Mesenchymal stem cell (in vitro differentiated cells and primary cell): ENCODE results near the gene ATPAF1.
"Not testable (repeated sequence)": the region's sequence is repeated elsewhere in the genome, so short reads cannot be mapped to it uniquely, and the experiment has no call there.

Source experiments
- DNase-seq: peaks from one replicate; pipeline ENCODE4 v3.0.0-alpha.2; 2013
- H2AFZ ChIP-seq: one replicate; pipeline ENCODE4 v1.6.1; 2013; ENCODE audit warnings: low read depth, mild to moderate bottlenecking, control low read depth, inconsistent platforms, low read length, moderate library complexity
- H2AK5ac ChIP-seq: 2 replicates; pipeline ENCODE4 v1.6.1; 2013; ENCODE audit warnings: low read length, moderate library complexity, mild to moderate bottlenecking, inconsistent platforms; ENCODE audit not compliant: severe bottlenecking
- H2BK120ac ChIP-seq: one replicate; pipeline ENCODE4 v1.6.1; 2013; ENCODE audit warnings: low read depth, mild to moderate bottlenecking, inconsistent platforms, low read length, moderate library complexity
- H2BK12ac ChIP-seq, 2 experiments: one replicate each; pipeline ENCODE4 v1.6.1; 2013; ENCODE audit warnings: inconsistent platforms in 2 of 2, low read length in 2 of 2, mild to moderate bottlenecking in 2 of 2, moderate library complexity in 2 of 2, control low read depth in 1 of 2
- H2BK15ac ChIP-seq: one replicate; pipeline ENCODE4 v1.6.1; 2013; ENCODE audit warnings: mild to moderate bottlenecking, low read depth, inconsistent platforms; ENCODE audit not compliant: poor library complexity, severe bottlenecking
- H2BK5ac ChIP-seq: 2 replicates; pipeline ENCODE4 v1.6.1; 2013; ENCODE audit warnings: low read depth, mild to moderate bottlenecking, low read length, control low read depth, inconsistent platforms; ENCODE audit not compliant: poor library complexity, severe bottlenecking
- H3K14ac ChIP-seq, 2 experiments: one replicate each; pipeline ENCODE4 v1.6.1; 2013; ENCODE audit warnings: inconsistent platforms in 2 of 2, low read length in 2 of 2, control low read depth in 1 of 2, mild to moderate bottlenecking in 1 of 2, moderate library complexity in 1 of 2
- H3K18ac ChIP-seq, 2 experiments: one replicate each; pipeline ENCODE4 v1.6.1; 2013; ENCODE audit warnings: inconsistent platforms in 2 of 2, low read length in 2 of 2, control low read depth in 1 of 2, low read depth in 1 of 2, mild to moderate bottlenecking in 1 of 2
- H3K23ac ChIP-seq, 2 experiments: one replicate each; pipeline ENCODE4 v1.6.1; 2013; ENCODE audit warnings: inconsistent platforms in 2 of 2, low read length in 2 of 2, mild to moderate bottlenecking in 2 of 2, moderate library complexity in 2 of 2, control low read depth in 1 of 2
- H3K27ac ChIP-seq: 2 replicates; pipeline ENCODE4 v1.5.1; 2013; ENCODE audit warnings: mild to moderate bottlenecking, moderate library complexity, low read length, control low read depth, inconsistent platforms; ENCODE audit not compliant: poor library complexity, severe bottlenecking
- H3K27me3 ChIP-seq, 2 experiments: 2 replicates each; pipeline versions ENCODE4 v1.6.1 to v1.7.0; 2013; ENCODE audit warnings: low read length in 2 of 2, mild to moderate bottlenecking in 2 of 2, moderate library complexity in 2 of 2, control low read depth in 1 of 2, inconsistent platforms in 1 of 2; ENCODE audit not compliant: control insufficient read depth in 1 of 2, insufficient read depth in 1 of 2
- H3K36me3 ChIP-seq, 2 experiments: 2 replicates each; pipeline versions ENCODE4 v1.6.1 to v1.7.0; 2013; ENCODE audit warnings: low read length in 2 of 2, control low read depth in 1 of 2, inconsistent platforms in 1 of 2, low read depth in 1 of 2, mild to moderate bottlenecking in 1 of 2; ENCODE audit not compliant: insufficient read depth in 2 of 2, control insufficient read depth in 1 of 2
- H3K4ac ChIP-seq, 2 experiments: one replicate each; pipeline ENCODE4 v1.6.1; 2013; ENCODE audit warnings: inconsistent platforms in 2 of 2, low read length in 2 of 2, mild to moderate bottlenecking in 2 of 2, moderate library complexity in 2 of 2, control low read depth in 1 of 2, low read depth in 1 of 2
- H3K4me1 ChIP-seq: 2 replicates; pipeline ENCODE4 v1.6.1; 2013; ENCODE audit warnings: low read depth, low read length, control low read depth; ENCODE audit not compliant: control insufficient read depth, insufficient read depth
- H3K4me2 ChIP-seq: 2 replicates; pipeline ENCODE4 v1.6.1; 2013; ENCODE audit warnings: low read length, mild to moderate bottlenecking, inconsistent platforms; ENCODE audit not compliant: poor library complexity, severe bottlenecking
- H3K4me3 ChIP-seq, 2 experiments: 2 replicates each; pipeline versions ENCODE4 v1.5.1 to v1.7.0; 2013; ENCODE audit warnings: low read length in 2 of 2, mild to moderate bottlenecking in 2 of 2, control low read depth in 1 of 2, low read depth in 1 of 2; ENCODE audit not compliant: insufficient read depth in 1 of 2
- H3K79me1 ChIP-seq: replicated peaks from 2 replicates; pipeline ENCODE4 v1.6.1; 2013; ENCODE audit warnings: mild to moderate bottlenecking, control low read depth, low read length, inconsistent platforms; ENCODE audit not compliant: poor library complexity, severe bottlenecking
- H3K9ac ChIP-seq: 2 replicates; pipeline ENCODE4 v1.7.0; 2013; ENCODE audit warnings: mild to moderate bottlenecking, low read length, moderate library complexity
- H3K9me3 ChIP-seq: 2 replicates; pipeline ENCODE4 v1.7.0; 2013; ENCODE audit warnings: mild to moderate bottlenecking, low read length; ENCODE audit not compliant: control insufficient read depth
- H4K8ac ChIP-seq: one replicate; pipeline ENCODE4 v1.6.1; 2013; ENCODE audit warnings: inconsistent platforms, mild to moderate bottlenecking, low read length, moderate library complexity
- H4K91ac ChIP-seq: one replicate; pipeline ENCODE4 v1.6.1; 2013; ENCODE audit warnings: mild to moderate bottlenecking, low read length, inconsistent platforms
- whole genome bisulfite sequencing: methylation state at CpG from one replicate; pipeline ENCODE4 v1.1.7; 2013; ENCODE audit warnings: mixed read lengths; 5-methylcytosine and 5-hydroxymethylcytosine counted together

The ATPAF1 gene

GRCh38 chr1:46657775-46658174 is 10.4 kb downstream of the ATPAF1 start:
- WGBS = no CpG with 5 or more reads among the region's 1 CpG
- H3K18ac ChIP-seq = no peak overlapping the region
- no peak overlapping the region for H3K4me3 ChIP-seq
- no peak overlapping the region for H2AK5ac ChIP-seq
- no peak overlapping the region for H2BK120ac ChIP-seq
- peaks cover 2% of the 10 kb centered on the region for H3K79me1 ChIP-seq
- no peak overlapping the region for H3K14ac ChIP-seq
- H2BK5ac ChIP-seq = no peak overlapping the region
- H2BK12ac ChIP-seq = no peak overlapping the region
- no peak overlapping the region for H2BK15ac ChIP-seq
- H3K4me1 ChIP-seq = no peaks in the 10 kb centered on the region
- H2AFZ ChIP-seq = no peak overlapping the region
- no peak overlapping the region for H3K23ac ChIP-seq
- no peak overlapping the region for H3K4ac ChIP-seq
- H3K36me3 ChIP-seq = peaks cover 0 to 47% of the 10 kb centered on the region in 2 experiments
- no peak overlapping the region for H3K4me2 ChIP-seq
- H3K9me3 ChIP-seq = no peaks in the 10 kb centered on the region
- no peak for DNase-seq
- no peaks in the 10 kb centered on the region for H3K27me3 ChIP-seq
- no peak overlapping the region for H4K8ac ChIP-seq
- no peak overlapping the region for H3K9ac ChIP-seq
- H3K27ac ChIP-seq = no peak overlapping the region
- H4K91ac ChIP-seq = no peak overlapping the region

- Histone ChIP-seq H3K9ac (no peak overlapping the region), H3K18ac (no peak overlapping the region), H3K27ac (no peak overlapping the region), H2BK120ac (no peak overlapping the region), H4K91ac (no peak overlapping the region), H3K27me3 (no peaks in the 10 kb centered on the region), H2AFZ (no peak overlapping the region), H3K4ac (no peak overlapping the region), H3K14ac (no peak overlapping the region), H4K8ac (no peak overlapping the region), H3K23ac (no peak overlapping the region), H2BK12ac (no peak overlapping the region), H2AK5ac (no peak overlapping the region), H2BK5ac (no peak overlapping the region), H3K4me2 (no peak overlapping the region), H2BK15ac (no peak overlapping the region), H3K9me3 (no peaks in the 10 kb centered on the region), H3K36me3 (peaks cover 0 to 57% of the 10 kb centered on the region in 2 experiments), H3K4me3 (no peak overlapping the region), H3K79me1 (peaks cover 2% of the 10 kb centered on the region), H3K4me1 (no peaks in the 10 kb centered on the region)
- DNase-seq = no peak
- 92% methylated on average over 2 of the region's 2 CpGs for WGBS
Measured at GRCh38 chr1:46656643-46657042, 11.5 kb downstream of the ATPAF1 start.

- H3K27me3 ChIP-seq = no peaks in the 10 kb centered on the region
- no peak overlapping the region for H3K4me3 ChIP-seq
- H3K27ac ChIP-seq = no peak overlapping the region
- H2BK5ac ChIP-seq = no peak overlapping the region
- H3K9ac ChIP-seq = no peak overlapping the region
- no peaks in the 10 kb centered on the region for H3K79me1 ChIP-seq
- H2AFZ ChIP-seq = no peak overlapping the region
- H3K23ac ChIP-seq = no peak overlapping the region
- H3K4me2 ChIP-seq = no peak overlapping the region
- no peaks in the 10 kb centered on the region for H3K9me3 ChIP-seq
- no peak overlapping the region for H3K18ac ChIP-seq
- no peaks in the 10 kb centered on the region for H3K4me1 ChIP-seq
- no peak overlapping the region for H2AK5ac ChIP-seq
- no peak for DNase-seq
- no peak overlapping the region for H3K14ac ChIP-seq
- no peak overlapping the region for H2BK15ac ChIP-seq
- peaks cover 0 to 57% of the 10 kb centered on the region in 2 experiments for H3K36me3 ChIP-seq
- H2BK120ac ChIP-seq = no peak overlapping the region
- H4K8ac ChIP-seq = no peak overlapping the region
- H4K91ac ChIP-seq = no peak overlapping the region
- H3K4ac ChIP-seq = no peak overlapping the region
- H2BK12ac ChIP-seq = no peak overlapping the region
Measured at GRCh38 chr1:46655848-46656247, 12.3 kb downstream of the ATPAF1 start.

- H3K14ac ChIP-seq, H2BK5ac ChIP-seq, H4K91ac ChIP-seq, H3K18ac ChIP-seq, H3K4me1 ChIP-seq, H3K4ac ChIP-seq, H3K27ac ChIP-seq, H2BK12ac ChIP-seq, H2BK15ac ChIP-seq, H3K23ac ChIP-seq, H2AFZ ChIP-seq, H3K27me3 ChIP-seq, H3K4me2 ChIP-seq, H3K9ac ChIP-seq, H4K8ac ChIP-seq, DNase-seq, H2AK5ac ChIP-seq, H2BK120ac ChIP-seq, H3K9me3 ChIP-seq, H3K79me1 ChIP-seq, H3K4me3 ChIP-seq: not testable (repeated sequence)
- peaks cover 2 to 67% of the 10 kb centered on the region in 2 experiments for H3K36me3 ChIP-seq
- no CpG with 5 or more reads among the region's 2 CpGs for WGBS
Measured at GRCh38 chr1:46654698-46655097, 13.5 kb downstream of the ATPAF1 start.
